Cardiac fibroblast (primary cell): ENCODE results near the gene NUDT16L1.

Experiments used
- DNase-seq, 2 donors: peaks; one replicate each; pipeline versions ENCODE4 v3.0.0 to v3.0.0-alpha.2; 2010; ENCODE audit warnings: low read depth in 2 of 2
- H3K4me3 ChIP-seq, 2 donors: replicated peaks in 1 of 2; 1 replicate in 1 of 2; 2 replicates in 1 of 2; pipeline ENCODE4 v1.5.1; 2011; ENCODE audit warnings: low read depth in 2 of 2, low read length in 2 of 2, mild to moderate bottlenecking in 2 of 2, moderate library complexity in 1 of 2
- CTCF ChIP-seq: IDR thresholded peaks from one replicate; pipeline ENCODE4 v1.5.1; 2011; ENCODE audit warnings: low read depth, mild to moderate bottlenecking, low read length, inconsistent platforms

Gene NUDT16L1

GRCh38 chr16:4656695-4657686 is 36.4 kb upstream of the NUDT16L1 start:
- no peak overlapping the region for H3K4me3 ChIP-seq
- TF ChIP-seq CTCF, result no peak
- DNase-seq, result no peak

GRCh38 chr16:4659363-4660353 is 33.7 kb upstream of the NUDT16L1 start:
- no peak overlapping the region for H3K4me3 ChIP-seq
- TF ChIP-seq CTCF, result no peak
- DNase-seq, result no peak

GRCh38 chr16:4660454-4661007 is 32.8 kb upstream of the NUDT16L1 start:
- H3K4me3 ChIP-seq, result no peak overlapping the region
- no peak for TF ChIP-seq CTCF
- DNase-seq, result peak; percentile 66 to 68

GRCh38 chr16:4661661-4662060 is 31.7 kb upstream of the NUDT16L1 start:
- no peak for DNase-seq
- no peak overlapping the region for H3K4me3 ChIP-seq
- no peak for TF ChIP-seq CTCF

GRCh38 chr16:4663465-4663776 is 29.9 kb upstream of the NUDT16L1 start:
- no peak for TF ChIP-seq CTCF
- DNase-seq, result no peak

GRCh38 chr16:4663777-4664465 is 29.4 kb upstream of the NUDT16L1 start:
- TF ChIP-seq CTCF, result no peak
- no peak overlapping the region for H3K4me3 ChIP-seq
- no peak for DNase-seq

More at GRCh38 chr16:4663465-4663776, 29.9 kb upstream of the NUDT16L1 start:
- no peak overlapping the region for H3K4me3 ChIP-seq
